Kasumi-1 (cell line): ENCODE measurements around the gene STRA6.
"Not testable (repeated sequence)": the region's sequence is repeated elsewhere in the genome, so short reads cannot be mapped to it uniquely, and the experiment has no call there.

Source experiments
- DNase-seq, 2 experiments: peaks; one replicate each; lab custom pipeline; 2025; lab: John Stamatoyannopoulos, UW

STRA6 gene

DNA sequence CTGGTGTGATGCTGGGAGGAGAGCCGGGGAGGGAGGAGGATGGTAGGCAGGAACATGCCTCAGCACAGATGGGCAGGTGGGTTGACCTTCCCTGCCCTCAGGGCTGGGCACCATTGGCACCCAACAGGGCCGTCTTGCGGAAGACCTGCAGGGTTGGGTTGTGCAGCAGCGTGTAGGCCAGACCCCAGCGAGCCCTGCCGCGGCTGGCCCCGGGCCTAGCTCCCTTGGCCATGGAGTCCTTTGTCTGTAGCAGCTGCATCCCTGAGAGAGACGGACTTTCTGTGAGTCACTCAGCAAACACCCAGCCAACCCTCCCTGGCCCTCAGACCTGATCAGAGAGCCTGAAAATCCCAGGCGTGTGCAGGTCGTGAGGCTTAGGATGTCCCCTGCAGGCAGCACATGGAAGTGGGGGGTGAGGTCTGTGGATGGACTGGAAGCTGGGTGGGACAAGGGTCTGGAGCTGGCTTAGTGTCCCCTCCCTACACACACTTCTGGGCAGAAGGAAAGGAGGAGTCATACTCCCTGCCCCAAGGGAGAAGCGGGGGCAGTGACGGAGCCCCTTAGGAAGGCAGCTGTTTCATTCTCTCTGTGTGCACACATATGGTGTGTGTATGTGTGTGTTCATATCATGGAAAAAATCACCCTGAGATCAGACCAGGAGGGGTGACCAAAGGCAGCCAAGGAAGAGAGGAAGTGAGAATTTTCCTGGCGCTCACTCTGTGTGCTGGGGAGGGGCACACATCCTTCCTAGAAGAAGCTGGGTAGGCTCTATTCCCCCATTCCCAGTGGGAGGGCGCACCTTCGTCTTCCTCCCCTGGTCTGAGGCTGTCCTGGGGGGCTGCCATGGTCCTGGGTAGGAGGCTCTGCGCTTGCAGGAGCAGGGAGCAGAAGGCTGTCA lies 22.4 kb downstream of the STRA6 start:
- DNase-seq = no peak

DNA sequence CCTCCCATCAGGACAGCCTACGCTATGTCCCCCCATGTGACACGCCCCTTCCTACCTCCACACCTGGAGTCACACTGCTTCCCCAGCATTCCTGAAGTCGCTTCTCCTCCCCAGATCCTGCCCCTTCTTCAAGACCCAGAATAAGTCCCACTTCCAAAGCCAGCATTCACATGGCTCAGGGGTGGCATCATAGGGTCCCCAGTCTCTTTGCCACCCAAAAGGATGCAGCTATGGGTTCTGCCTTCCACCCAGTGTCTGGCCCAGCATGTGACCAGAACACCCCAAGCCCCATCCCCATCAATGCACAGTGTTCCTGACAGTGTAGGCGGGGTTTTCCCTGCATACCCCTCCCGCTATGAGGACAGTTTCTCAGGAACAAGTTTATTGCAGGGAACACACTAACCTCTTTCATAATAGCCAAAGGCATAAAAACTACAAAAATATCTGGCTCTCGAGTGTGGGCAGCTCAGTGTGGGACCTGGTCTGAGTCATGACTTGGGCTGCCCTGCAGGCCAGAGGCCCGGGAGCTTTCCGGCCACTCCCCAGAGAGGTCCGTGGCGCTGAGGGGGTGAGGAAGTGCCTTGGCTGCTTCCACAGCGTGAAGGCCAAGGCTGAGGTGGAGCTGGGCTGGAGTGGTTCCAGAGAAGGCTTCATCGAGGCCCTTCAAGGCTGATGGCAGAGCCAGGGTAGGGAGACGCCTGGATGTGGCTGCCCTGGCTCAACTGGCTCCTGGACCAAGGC lies 23.3 kb downstream of the STRA6 start:
- no peak for DNase-seq

GRCh38 chr15:74178326-74179100 lies 24.1 kb downstream of the STRA6 start:
- no peak for DNase-seq

GRCh38 chr15:74176262-74177214 lies 26.0 kb downstream of the STRA6 start:
- DNase-seq = no peak

DNA sequence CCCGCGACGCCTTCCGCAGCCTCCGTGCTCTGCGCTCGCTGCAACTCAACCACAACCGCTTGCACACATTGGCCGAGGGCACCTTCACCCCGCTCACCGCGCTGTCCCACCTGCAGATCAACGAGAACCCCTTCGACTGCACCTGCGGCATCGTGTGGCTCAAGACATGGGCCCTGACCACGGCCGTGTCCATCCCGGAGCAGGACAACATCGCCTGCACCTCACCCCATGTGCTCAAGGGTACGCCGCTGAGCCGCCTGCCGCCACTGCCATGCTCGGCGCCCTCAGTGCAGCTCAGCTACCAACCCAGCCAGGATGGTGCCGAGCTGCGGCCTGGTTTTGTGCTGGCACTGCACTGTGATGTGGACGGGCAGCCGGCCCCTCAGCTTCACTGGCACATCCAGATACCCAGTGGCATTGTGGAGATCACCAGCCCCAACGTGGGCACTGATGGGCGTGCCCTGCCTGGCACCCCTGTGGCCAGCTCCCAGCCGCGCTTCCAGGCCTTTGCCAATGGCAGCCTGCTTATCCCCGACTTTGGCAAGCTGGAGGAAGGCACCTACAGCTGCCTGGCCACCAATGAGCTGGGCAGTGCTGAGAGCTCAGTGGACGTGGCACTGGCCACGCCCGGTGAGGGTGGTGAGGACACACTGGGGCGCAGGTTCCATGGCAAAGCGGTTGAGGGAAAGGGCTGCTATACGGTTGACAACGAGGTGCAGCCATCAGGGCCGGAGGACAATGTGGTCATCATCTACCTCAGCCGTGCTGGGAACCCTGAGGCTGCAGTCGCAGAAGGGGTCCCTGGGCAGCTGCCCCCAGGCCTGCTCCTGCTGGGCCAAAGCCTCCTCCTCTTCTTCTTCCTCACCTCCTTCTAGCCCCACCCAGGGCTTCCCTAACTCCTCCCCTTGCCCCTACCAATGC lies 27.1 kb downstream of the STRA6 start:
- no peak for DNase-seq

GRCh38 chr15:74174958-74175253 lies 27.7 kb downstream of the STRA6 start:
- DNase-seq = no peak

DNA sequence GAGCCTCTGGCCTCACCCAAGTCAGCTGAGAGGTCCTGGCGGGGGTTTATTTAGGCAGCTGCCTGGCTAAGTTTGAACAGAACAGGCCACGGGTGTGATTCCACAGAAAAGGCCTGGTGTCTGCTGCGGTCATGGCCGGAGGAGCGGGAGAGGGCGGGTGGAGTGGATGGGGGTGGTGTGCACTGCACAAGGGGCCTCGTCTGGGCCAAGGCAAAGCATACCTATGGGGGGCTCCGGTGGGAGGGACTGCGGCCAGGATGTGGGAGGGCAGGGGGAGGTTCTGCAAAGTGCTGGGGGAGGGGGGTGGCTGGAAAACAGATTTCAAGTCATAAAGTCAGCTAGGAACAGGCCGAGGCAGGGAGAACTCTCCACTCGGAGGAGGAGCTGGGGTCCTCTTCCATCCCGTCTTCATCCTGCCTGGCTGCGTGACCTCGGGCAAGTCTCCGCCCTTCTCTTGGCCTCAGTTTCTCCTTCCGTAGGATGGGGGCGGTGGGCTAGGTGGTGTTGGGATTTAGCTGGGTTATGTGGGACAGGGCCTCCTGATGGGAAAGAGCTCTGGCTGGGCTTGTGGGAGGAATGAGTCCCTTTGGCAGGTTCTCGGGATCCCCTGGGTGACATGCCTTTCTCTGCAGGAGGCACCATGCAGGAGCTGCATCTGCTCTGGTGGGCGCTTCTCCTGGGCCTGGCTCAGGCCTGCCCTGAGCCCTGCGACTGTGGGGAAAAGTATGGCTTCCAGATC lies 28.2 kb downstream of the STRA6 start:
- DNase-seq = no peak

DNA sequence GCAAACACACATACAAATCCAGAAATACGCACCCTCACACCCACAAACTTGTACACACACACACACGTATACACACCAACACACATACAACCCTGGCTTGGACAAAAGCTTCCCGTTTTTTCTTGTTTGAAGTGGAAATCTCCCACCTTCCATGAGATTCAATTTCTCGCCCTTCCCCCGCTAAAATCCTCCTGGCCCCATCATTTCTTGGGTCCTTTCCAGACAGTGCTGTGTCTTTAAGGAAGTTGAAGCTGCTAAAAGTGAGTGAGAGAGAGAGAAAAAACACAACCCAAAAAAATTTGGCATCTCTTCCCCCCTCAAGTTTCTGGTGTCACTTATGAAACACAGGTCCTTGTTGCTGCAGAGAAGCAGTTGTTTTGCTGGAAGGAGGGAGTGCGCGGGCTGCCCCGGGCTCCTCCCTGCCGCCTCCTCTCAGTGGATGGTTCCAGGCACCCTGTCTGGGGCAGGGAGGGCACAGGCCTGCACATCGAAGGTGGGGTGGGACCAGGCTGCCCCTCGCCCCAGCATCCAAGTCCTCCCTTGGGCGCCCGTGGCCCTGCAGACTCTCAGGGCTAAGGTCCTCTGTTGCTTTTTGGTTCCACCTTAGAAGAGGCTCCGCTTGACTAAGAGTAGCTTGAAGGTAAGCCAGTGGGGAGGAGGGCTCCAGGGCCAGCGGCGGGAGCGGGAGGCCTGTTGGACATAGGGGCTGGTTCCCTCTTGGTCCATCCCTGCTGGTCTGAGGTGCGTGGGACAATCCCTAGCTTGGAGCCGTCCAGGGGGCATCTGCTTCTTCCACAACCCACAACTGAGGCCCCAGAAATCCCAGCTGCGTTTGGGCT lies 29.0 kb downstream of the STRA6 start, which contains the start of gene ISLR:
Gene ISLR (plus strand): TSS at position 331 of the 839 bp plus-strand sequence. CDS start 1,149 bp downstream, outside the sequence.
- no peak for DNase-seq

DNA sequence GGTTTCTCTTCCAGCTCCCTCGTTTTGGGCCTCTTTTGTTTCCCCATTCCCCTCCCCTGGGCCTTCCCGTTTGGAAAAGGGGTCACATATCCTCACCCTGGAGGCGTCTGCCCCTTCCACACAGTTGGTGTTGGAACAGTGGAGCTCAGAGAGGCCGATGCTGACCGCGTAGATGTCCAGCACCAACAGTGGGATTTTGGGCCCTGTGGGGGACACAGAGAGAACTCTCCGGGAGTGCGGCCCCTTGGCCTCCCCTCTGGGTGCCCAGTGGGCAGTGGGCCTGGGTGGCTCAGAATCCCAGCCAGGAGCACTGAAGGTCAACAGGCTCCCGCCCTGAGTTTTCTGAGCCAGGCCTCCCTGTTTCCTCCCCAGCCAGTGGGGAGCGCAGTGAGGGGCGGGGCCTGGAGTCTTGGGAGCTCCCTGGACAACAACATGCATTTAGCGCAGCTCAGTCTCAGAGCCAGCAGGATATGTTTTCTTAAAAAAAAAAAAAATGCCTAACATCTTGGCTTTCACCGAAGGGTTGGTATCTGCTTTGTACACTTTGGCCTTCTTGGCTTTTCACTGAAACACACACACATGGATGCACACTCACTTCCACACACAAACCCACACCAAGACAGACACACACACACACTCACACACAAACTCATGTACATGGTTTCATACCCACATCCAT lies 29.7 kb downstream of the STRA6 start:
- no peak for DNase-seq

- DNase-seq = no peak
Measured at GRCh38 chr15:74171965-74172541, 30.5 kb downstream of the STRA6 start.

- DNase-seq = no peak
Measured at GRCh38 chr15:74170875-74171578, 31.6 kb downstream of the STRA6 start.

- DNase-seq = no peak
Measured at GRCh38 chr15:74170071-74170844, 32.3 kb downstream of the STRA6 start.

DNA sequence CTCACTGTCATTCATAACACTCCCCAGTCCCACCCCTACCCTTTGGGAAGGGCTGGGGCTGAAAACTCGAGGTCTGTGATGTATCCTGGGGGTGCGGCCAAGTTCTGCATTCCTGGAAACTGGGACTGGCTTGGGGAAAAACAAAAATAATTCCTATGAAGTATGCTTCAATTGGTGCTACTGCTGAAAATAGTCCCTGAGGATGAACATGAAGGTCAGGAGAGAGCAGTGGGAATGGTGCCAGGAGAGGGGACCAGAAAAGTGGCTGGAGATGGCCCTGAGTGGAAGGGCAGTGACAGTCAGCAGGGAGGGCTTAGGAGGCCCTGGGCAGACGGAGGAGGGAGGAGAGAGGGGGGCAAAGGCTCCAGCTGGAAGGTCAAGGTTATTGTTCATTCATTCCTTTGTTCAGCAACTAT lies 33.9 kb downstream of the STRA6 start:
- no peak for DNase-seq

- DNase-seq = no peak
Measured at GRCh38 chr15:74167891-74168331, 34.7 kb downstream of the STRA6 start.

GRCh38 chr15:74165461-74165860 lies 37.1 kb downstream of the STRA6 start:
- DNase-seq = no peak

- DNase-seq = not testable (repeated sequence)
Measured at GRCh38 chr15:74162195-74162536, 40.4 kb downstream of the STRA6 start.
